HG02623 (cell line): ENCODE results near the gene SSTR5.
"Not testable (repeated sequence)": the region's sequence is repeated elsewhere in the genome, so short reads cannot be mapped to it uniquely, and the experiment has no call there.

Source experiments
- ATAC-seq: cut with Tn5 transposase; IDR thresholded peaks from one replicate; pipeline ENCODE4 v1.9.1; 2021; ENCODE audit warnings: moderate library complexity; ENCODE audit not compliant: unreplicated experiment

The SSTR5 gene

GRCh38 chr16:1089822-1090619 lies 17.5 kb downstream of the SSTR5 start:
- no peak for ATAC-seq

GRCh38 chr16:1090620-1091587 lies 18.4 kb downstream of the SSTR5 start:
- no peak for ATAC-seq

- no peak for ATAC-seq
Observed at GRCh38 chr16:1091992-1092552, 19.5 kb downstream of the SSTR5 start.

GRCh38 chr16:1092685-1093283 lies 20.2 kb downstream of the SSTR5 start:
- ATAC-seq: not testable (repeated sequence)

GRCh38 chr16:1093284-1094123 lies 21.0 kb downstream of the SSTR5 start:
- ATAC-seq: no peak

- ATAC-seq: no peak
Observed at GRCh38 chr16:1094124-1094479, 21.6 kb downstream of the SSTR5 start.

GRCh38 chr16:1094601-1095449 lies 22.3 kb downstream of the SSTR5 start:
- ATAC-seq: no peak

- no peak for ATAC-seq
Observed at GRCh38 chr16:1095450-1096168, 23.1 kb downstream of the SSTR5 start.

- no peak for ATAC-seq
Observed at GRCh38 chr16:1096169-1097082, 23.9 kb downstream of the SSTR5 start, which contains the start of gene C1QTNF8. C1QTNF8 (minus strand) TSS chr16:1096244; CDS start chr16:1094922, 1,322 bp downstream.

- ATAC-seq: no peak
Observed at GRCh38 chr16:1097156-1097555, 24.6 kb downstream of the SSTR5 start.

GRCh38 chr16:1097800-1098199 lies 25.3 kb downstream of the SSTR5 start:
- ATAC-seq: no peak

GRCh38 chr16:1098266-1098991 lies 25.9 kb downstream of the SSTR5 start:
- no peak for ATAC-seq

- ATAC-seq: no peak
Observed at GRCh38 chr16:1099189-1100083, 26.9 kb downstream of the SSTR5 start.

GRCh38 chr16:1100084-1100800 lies 27.7 kb downstream of the SSTR5 start:
- ATAC-seq: no peak

- no peak for ATAC-seq
Observed at GRCh38 chr16:1101133-1101532, 28.6 kb downstream of the SSTR5 start.
